ENCODE data around the gene MUS81. TPM values are rescaled to one million over a fixed set of nuclear protein-coding genes. Genes with fewer than 3 reads are reported as not detected.

The MUS81 gene
- total and polyA plus RNA-seq, 9 of the 15 experiments (the other 6 are each of a cell fraction or from before 2014, with no cell fraction given): 13.4 to 118 (median 53.7) TPM

- TF ChIP-seq TEAD1 (CRISPR knock-in tag; IDR thresholded peaks at IDR 0.05): no peak
- TF ChIP-seq KLF16 (IDR thresholded peaks at IDR 0.05): peak; percentile 18; the same call in 1 of the 2 replicates
- TF ChIP-seq ZNF639 (CRISPR knock-in tag; conservative IDR thresholded peaks at IDR 0.05 in 1 of 2, IDR thresholded peaks at IDR 0.05 in 1 of 2): no peak
- TF ChIP-seq ELK1 (CRISPR knock-in tag; IDR thresholded peaks at IDR 0.05): no peak
- TF ChIP-seq ZNF140 (CRISPR knock-in tag; IDR thresholded peaks at IDR 0.05): no peak
- no peak for TF ChIP-seq ZNF3 (CRISPR knock-in tag; IDR thresholded peaks at IDR 0.05)
- TF ChIP-seq ZBTB7A (IDR thresholded peaks at IDR 0.05; ENCODE audit: borderline replicate concordance, control insufficient read depth, low read depth, low read length): peak; percentile 72; the same call in 1 of the 2 replicates
- TF ChIP-seq FIP1L1 (IDR thresholded peaks at IDR 0.05; ENCODE audit: low read depth, low read length, poor library complexity, severe bottlenecking): no peak
- no peak for TF ChIP-seq TSHZ1 (CRISPR knock-in tag; IDR thresholded peaks at IDR 0.05)
- TF ChIP-seq HDAC1 (IDR thresholded peaks at IDR 0.05): no peak
- TF ChIP-seq ATF3 (IDR thresholded peaks at IDR 0.05): 0 out of 2 replicates have a peak, but pooled peaks have one; percentile 12
- TF ChIP-seq ATF3 (CRISPR knock-in tag; conservative IDR thresholded peaks at IDR 0.05): no peak
- no peak for TF ChIP-seq MAFG (tag; conservative IDR thresholded peaks at IDR 0.05)
- TF ChIP-seq ZNF398 (CRISPR knock-in tag; IDR thresholded peaks at IDR 0.05): no peak
- peak; percentile 47 for TF ChIP-seq TFAP4 (CRISPR knock-in tag; IDR thresholded peaks at IDR 0.05; ENCODE audit: borderline replicate concordance)
Measured at GRCh38 chr11:65911682-65912568, 51.7 kb downstream of the MUS81 start (continued).
